Measurements from ENCODE around the gene METTL26. TPM values are rescaled to one million over a fixed set of nuclear protein-coding genes. Genes with fewer than 3 reads are reported as not detected.

Gene METTL26
- total and polyA plus RNA-seq, 2 of the 4 experiments (the other 2 are of a cell fraction): 46.8 to 128 TPM

DNA sequence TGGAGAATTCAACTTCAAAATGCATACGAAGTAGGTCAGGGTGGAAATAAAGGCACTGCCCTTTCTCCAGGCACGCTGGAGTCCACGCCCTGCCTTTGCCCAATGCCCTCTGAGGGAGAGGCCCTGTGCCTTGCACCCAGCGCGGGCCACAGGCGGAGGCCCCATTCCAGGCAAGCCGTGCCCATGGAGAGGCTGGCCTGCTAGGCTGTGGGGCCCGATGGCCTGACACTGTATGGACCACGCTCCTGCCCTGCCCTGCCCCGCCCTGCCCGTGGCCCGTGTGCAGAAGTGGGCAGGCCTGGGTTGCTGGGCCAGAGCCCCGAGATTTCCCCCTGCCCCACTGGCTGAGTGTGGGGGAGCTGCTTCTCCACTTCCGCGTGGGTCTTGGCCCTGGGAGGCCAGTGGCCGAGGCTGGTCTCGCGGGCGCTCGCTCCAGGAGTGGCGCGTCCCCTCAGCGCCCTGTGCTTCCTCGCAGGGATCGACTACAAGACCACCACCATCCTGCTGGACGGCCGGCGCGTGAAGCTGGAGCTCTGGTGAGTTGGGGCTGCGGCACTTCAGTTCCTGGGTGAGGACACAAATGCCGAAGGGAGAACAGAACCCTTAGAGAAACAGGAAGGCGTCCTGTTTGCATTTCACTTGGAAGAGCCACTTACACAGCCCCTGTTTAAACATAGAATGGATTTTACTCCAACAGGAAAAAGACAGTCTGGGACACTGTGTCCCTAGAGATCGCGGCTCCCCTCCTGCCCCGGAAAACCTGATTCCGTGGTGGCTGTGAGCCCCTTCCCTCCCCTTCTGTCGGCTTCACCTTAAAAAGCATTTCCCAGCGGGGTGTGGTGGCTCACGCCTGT is 19.1 kb downstream of the METTL26 start (continued):
- no peak for TF ChIP-seq SMC3 (IDR thresholded peaks at IDR 0.05; ENCODE audit: low read depth, low read length)

- in situ Hi-C loops (cut with MboI; ENCODE audit: low sequenced_read_pairs): no loop called here
- TF ChIP-seq BHLHE40 (IDR thresholded peaks at IDR 0.05; ENCODE audit: low read depth, low read length) (no peak), CEBPB (IDR thresholded peaks at IDR 0.05; ENCODE audit: low read depth, low read length) (no peak), RFX5 (IDR thresholded peaks at IDR 0.05; ENCODE audit: low read depth, low read length) (no peak), RCOR1 (IDR thresholded peaks at IDR 0.05; ENCODE audit: insufficient replicate concordance, low read length) (no peak), MAZ (IDR thresholded peaks at IDR 0.05; ENCODE audit: borderline replicate concordance, low read depth, low read length) (no peak), POLR2A (IDR thresholded peaks at IDR 0.05; ENCODE audit: low read depth, low read length) (no peak), MAFK (IDR thresholded peaks at IDR 0.05; ENCODE audit: low read depth, low read length) (no peak), CHD1 (IDR thresholded peaks at IDR 0.05; ENCODE audit: low read depth, low read length) (no peak), RAD21 (IDR thresholded peaks at IDR 0.05; ENCODE audit: low read length) (no peak), MXI1 (IDR thresholded peaks at IDR 0.05; ENCODE audit: borderline replicate concordance, low read depth, low read length) (no peak), SMC3 (IDR thresholded peaks at IDR 0.05; ENCODE audit: low read depth, low read length) (no peak), FOS (IDR thresholded peaks at IDR 0.05; ENCODE audit: low read depth, low read length) (no peak), NFE2L2 (IDR thresholded peaks at IDR 0.05; ENCODE audit: low read depth, low read length) (no peak)
- TF ChIP-seq, protein P1, sequence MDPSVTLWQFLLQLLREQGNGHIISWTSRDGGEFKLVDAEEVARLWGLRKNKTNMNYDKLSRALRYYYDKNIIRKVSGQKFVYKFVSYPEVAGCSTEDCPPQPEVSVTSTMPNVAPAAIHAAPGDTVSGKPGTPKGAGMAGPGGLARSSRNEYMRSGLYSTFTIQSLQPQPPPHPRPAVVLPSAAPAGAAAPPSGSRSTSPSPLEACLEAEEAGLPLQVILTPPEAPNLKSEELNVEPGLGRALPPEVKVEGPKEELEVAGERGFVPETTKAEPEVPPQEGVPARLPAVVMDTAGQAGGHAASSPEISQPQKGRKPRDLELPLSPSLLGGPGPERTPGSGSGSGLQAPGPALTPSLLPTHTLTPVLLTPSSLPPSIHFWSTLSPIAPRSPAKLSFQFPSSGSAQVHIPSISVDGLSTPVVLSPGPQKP (IDR thresholded peaks at IDR 0.05; ENCODE audit: borderline replicate concordance, low read depth, low read length): no peak
- TF ChIP-seq, protein P2, sequence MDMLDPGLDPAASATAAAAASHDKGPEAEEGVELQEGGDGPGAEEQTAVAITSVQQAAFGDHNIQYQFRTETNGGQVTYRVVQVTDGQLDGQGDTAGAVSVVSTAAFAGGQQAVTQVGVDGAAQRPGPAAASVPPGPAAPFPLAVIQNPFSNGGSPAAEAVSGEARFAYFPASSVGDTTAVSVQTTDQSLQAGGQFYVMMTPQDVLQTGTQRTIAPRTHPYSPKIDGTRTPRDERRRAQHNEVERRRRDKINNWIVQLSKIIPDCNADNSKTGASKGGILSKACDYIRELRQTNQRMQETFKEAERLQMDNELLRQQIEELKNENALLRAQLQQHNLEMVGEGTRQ (IDR thresholded peaks at IDR 0.05; ENCODE audit: low read depth, low read length): no peak
Measured at GRCh38 chr16:615122-615521, 21.0 kb downstream of the METTL26 start.

More at GRCh38 chr16:615122-615521, 21.0 kb downstream of the METTL26 start:
- no peak overlapping the region for H3K14ac ChIP-seq (replicated peaks; ENCODE audit: low read depth, low read length)
- H4K8ac ChIP-seq (ENCODE audit: low read depth in 2 of 2, low read length in 2 of 2): no peak overlapping the region
- H2AFZ ChIP-seq (replicated peaks; ENCODE audit: low read length, poor library complexity): no peak overlapping the region
- no TSS peak for BruUV-seq (replicated peaks)
- H3K9me1 ChIP-seq (ENCODE audit: insufficient read depth, low read length): peaks cover 3% of the 10 kb centered on the region; the same call in 1 of the 2 replicates
- ChIA-PET CTCF (no interaction called here), POLR2A (ENCODE audit: unreplicated experiment) (no interaction called here)
- H2BK5ac ChIP-seq (ENCODE audit: low read depth, low read length, poor library complexity, severe bottlenecking): no peak overlapping the region
- H3K27me3 ChIP-seq (ENCODE audit: control insufficient read depth, insufficient read depth, low read length): no peaks in the 10 kb centered on the region
- 97% methylated on average over 10 of the region's 13 CpGs; no CpG with 5 or more reads in 1 of the 2 experiments for WGBS, 2 experiments (ENCODE audit: extremely low coverage in 2 of 2, insufficient read length in 1 of 2)
- H3K4me1 ChIP-seq (ENCODE audit: control insufficient read depth, insufficient read depth, low read length): no peaks in the 10 kb centered on the region
- no peak overlapping the region for H3K4me2 ChIP-seq (ENCODE audit: low read depth, low read length)
- H2BK120ac ChIP-seq (ENCODE audit: low read depth, low read length): no peak overlapping the region
- H3K9ac ChIP-seq (ENCODE audit: low read depth, low read length): no peak overlapping the region
- DNase-seq (no peak), ATAC-seq (ENCODE audit: low read depth) (no peak)
- H3K18ac ChIP-seq (ENCODE audit: low read depth, low read length): no peak overlapping the region
- no peak overlapping the region for H2AK9ac ChIP-seq (replicated peaks; ENCODE audit: low read depth, low read length, poor library complexity)
- peaks cover 20% of the 10 kb centered on the region for H4K20me1 ChIP-seq (ENCODE audit: insufficient read depth, low read length)
- no peak overlapping the region for H3K27ac ChIP-seq (ENCODE audit: insufficient read depth, low read length)
- H4K5ac ChIP-seq (ENCODE audit: low read depth, low read length): no peak overlapping the region
- peaks cover 9 to 30% of the 10 kb centered on the region in 2 experiments for H3K79me1 ChIP-seq (ENCODE audit: low read depth in 1 of 2, low read length in 2 of 2)
- H4K91ac ChIP-seq (ENCODE audit: insufficient read depth, low read depth, low read length): no peak overlapping the region; the same call in 1 of the 2 replicates
- no peak overlapping the region for H2BK15ac ChIP-seq (ENCODE audit: low read depth, low read length)
- no peak overlapping the region for H3K4me3 ChIP-seq (ENCODE audit: insufficient read depth, low read depth, low read length)
- no peak overlapping the region for H3K4ac ChIP-seq (ENCODE audit: low read depth, low read length)
- no peak overlapping the region for H2BK20ac ChIP-seq (ENCODE audit: low read depth, low read length)
- H3K56ac ChIP-seq (ENCODE audit: extremely low read depth, insufficient read depth, low read length): no peak overlapping the region
- H3K23ac ChIP-seq (ENCODE audit: low read depth, low read length): no peak overlapping the region
- intact Hi-C loops (cut with micrococcal nuclease): no loop called here
- no peak overlapping the region for H2AK5ac ChIP-seq (ENCODE audit: low read depth, low read length)
- dilution Hi-C loops (cut with HindIII; ENCODE audit: low sequenced_read_pairs, unreplicated experiment): no loop called here
- H3K36me3 ChIP-seq (ENCODE audit: control insufficient read depth, insufficient read depth, low read length): peaks cover 5% of the 10 kb centered on the region; the same call in 1 of the 2 replicates
- no peaks in the 10 kb centered on the region for H3K9me3 ChIP-seq (ENCODE audit: control insufficient read depth, insufficient read depth, low read length)

All from IMR-90 (cell line).